Central memory CD8-positive, alpha-beta T cell (primary cell): ENCODE results near the gene RANBP1.
"Not testable (repeated sequence)": the region's sequence is repeated elsewhere in the genome, so short reads cannot be mapped to it uniquely, and the experiment has no call there.

Experiments used
- ATAC-seq: fragments of 150-1000 bp; cut with Tn5 transposase; replicated peaks from 2 replicates; pipeline ENCODE4 v1.10.0; 2022; ENCODE audit warnings: mild to moderate bottlenecking, moderate FRiP score, moderate number of reproducible peaks; ENCODE audit not compliant: poor library complexity, severe bottlenecking; ENCODE audit errors: extremely low read depth
- DNase-seq, 2 donors: peaks; one replicate each; pipeline ENCODE4 v3.0.0; 2021; ENCODE audit warnings: low spot score in 2 of 2
- H3K27ac Mint-ChIP-seq: one replicate; pipeline ENCODE4 v1.8.0; 2022; ENCODE audit warnings: low read depth, mild to moderate bottlenecking, moderate library complexity, mixed read lengths
- H3K27me3 Mint-ChIP-seq: one replicate; pipeline ENCODE4 v1.8.0; 2022; ENCODE audit warnings: mixed read lengths
- H3K36me3 Mint-ChIP-seq: one replicate; pipeline ENCODE4 v1.8.0; 2022; ENCODE audit warnings: mild to moderate bottlenecking, moderate library complexity, mixed read lengths; ENCODE audit not compliant: insufficient read depth
- H3K4me1 Mint-ChIP-seq: one replicate; pipeline ENCODE4 v1.8.0; 2022; ENCODE audit warnings: mixed read lengths
- H3K4me3 Mint-ChIP-seq: one replicate; pipeline ENCODE4 v1.8.0; 2022; ENCODE audit warnings: mild to moderate bottlenecking, moderate library complexity, mixed read lengths
- H3K9me3 Mint-ChIP-seq: one replicate; pipeline ENCODE4 v1.8.0; 2022; ENCODE audit warnings: mixed read lengths

RANBP1 gene

GRCh38 chr22:20115691-20116375 is at the start of gene RANBP1:
Gene RANBP1, plus strand, starts transcription at chr22:20116104. Its CDS starts 81 bp downstream, at chr22:20116185.
- Mint-ChIP-seq H3K4me1 (peaks cover 42% of the 10 kb centered on the region), H3K36me3 (peaks cover 32% of the 10 kb centered on the region), H3K27me3 (no peaks in the 10 kb centered on the region), H3K9me3 (no peaks in the 10 kb centered on the region), H3K27ac (peak within 1 kb of the TSS; percentile 96), H3K4me3 (peak within 1 kb of the TSS; percentile 87)
- DNase-seq, result no peak
- no peak for ATAC-seq

DNA sequence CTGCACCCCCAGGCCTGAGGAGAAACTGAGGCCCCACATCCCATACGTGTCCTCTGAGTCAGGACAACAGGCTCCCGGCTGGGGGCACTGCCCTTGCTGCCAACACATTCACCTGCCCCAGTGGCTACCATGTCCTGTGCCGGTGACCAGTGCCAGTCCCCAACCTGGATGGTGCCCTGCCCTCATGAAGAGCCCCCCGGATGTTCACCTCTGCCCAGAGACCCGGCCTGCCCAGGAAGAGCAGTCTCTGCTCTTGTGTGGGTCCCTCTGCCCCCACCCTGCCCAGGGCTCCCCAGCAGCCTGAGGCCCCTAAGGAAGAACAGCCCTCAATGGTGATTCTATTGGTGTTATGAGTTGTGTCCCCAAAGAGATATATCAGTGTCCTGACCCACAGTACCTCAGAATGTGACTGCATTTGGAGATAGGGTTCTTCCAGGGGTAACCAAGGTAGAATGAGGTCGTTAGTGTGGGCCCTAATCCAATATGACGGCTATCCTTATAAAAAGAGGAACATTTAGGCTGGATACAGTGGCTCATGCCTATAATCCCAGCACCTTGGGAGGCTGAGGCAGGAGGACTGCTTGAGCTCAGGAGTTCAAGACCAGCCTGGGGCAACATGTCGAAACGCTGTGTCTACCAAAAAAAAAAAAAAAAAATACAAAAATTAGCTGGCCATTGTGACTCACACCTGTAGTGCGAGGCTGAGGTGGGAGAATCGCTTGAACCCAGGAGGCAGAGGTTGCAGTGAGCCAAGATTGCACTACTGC is 49.1 kb upstream of the RANBP1 start:
- no peak for ATAC-seq
- no peak overlapping the region for H3K4me3 Mint-ChIP-seq
- H3K27ac Mint-ChIP-seq, result peak overlapping the region; percentile 51
- no peaks in the 10 kb centered on the region for H3K27me3 Mint-ChIP-seq
- no peak for DNase-seq
- peaks cover 3% of the 10 kb centered on the region for H3K36me3 Mint-ChIP-seq
- no peaks in the 10 kb centered on the region for H3K9me3 Mint-ChIP-seq
- H3K4me1 Mint-ChIP-seq, result no peaks in the 10 kb centered on the region

- H3K27ac Mint-ChIP-seq, result peak overlapping the region; percentile 51
- not testable (repeated sequence) for H3K27me3 Mint-ChIP-seq, DNase-seq, H3K36me3 Mint-ChIP-seq, ATAC-seq, H3K4me1 Mint-ChIP-seq, H3K4me3 Mint-ChIP-seq, H3K9me3 Mint-ChIP-seq
Observed at GRCh38 chr22:20067384-20067682, 48.6 kb upstream of the RANBP1 start.

- no peak for ATAC-seq
- Mint-ChIP-seq H3K9me3 (no peaks in the 10 kb centered on the region), H3K36me3 (peaks cover 1% of the 10 kb centered on the region), H3K27me3 (no peaks in the 10 kb centered on the region), H3K4me3 (no peak overlapping the region), H3K4me1 (no peaks in the 10 kb centered on the region), H3K27ac (peak overlapping the region; percentile 67)
- no peak for DNase-seq
Observed at GRCh38 chr22:20068640-20069039, 47.3 kb upstream of the RANBP1 start.

DNA sequence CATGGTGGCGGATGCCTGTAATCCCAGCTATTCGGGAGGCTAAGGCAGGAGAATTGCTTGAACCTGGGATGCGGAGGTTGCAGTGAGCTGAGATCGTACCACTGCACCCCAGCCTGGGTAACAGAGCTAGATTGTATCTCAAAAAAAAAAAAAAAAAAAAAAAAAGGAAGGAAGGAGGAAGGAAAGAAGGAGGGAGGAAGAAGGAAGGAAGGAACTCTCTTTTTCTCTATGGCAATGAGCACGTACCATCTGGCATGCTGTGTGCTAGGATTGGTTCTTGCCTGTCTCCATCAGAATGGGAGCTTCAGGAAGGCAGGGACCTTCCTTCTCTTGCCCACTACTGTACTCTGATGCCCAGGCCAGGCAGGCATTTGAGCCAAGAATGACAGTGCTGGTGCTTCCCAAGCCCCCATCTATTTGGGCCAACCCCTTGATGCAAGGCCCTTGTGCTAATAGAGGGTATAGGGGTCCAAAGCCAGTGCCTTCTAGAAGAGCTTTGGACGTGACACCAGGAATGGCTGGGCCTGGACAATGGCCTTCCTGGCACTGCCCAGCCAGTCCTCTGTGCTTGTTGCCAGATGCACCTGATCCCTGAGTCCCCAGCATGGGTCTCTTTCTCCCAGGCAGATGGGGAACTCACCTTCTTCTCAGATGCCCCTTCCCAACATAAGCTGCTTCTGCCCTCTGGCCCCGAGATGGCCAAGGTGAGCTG is 46.4 kb upstream of the RANBP1 start:
- Mint-ChIP-seq H3K36me3 (peaks cover 1% of the 10 kb centered on the region), H3K4me3 (no peak overlapping the region)
- ATAC-seq, result no peak

DNA sequence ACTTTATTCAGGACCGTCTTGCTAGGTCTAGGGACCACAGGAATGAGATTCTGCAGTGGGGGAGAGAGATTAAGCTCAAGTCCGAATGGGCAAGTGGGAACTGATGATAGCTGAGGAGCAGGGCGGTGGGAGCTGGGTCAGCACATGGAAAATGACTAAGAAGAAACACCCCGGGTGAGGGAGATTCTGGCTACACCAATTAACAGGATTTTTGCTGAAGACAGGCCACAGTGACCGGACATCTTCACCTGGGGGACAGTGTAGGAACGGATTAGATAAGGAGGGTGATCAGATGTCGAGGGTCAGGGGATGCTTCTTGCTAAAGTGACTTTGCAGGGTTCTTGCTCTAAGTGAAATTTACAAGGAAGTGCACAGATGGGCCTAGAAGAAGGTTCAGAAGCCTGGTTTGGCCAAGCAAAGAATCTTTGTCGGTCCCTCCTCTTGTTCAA is 44.4 kb upstream of the RANBP1 start:
- H3K4me1 Mint-ChIP-seq, result no peaks in the 10 kb centered on the region
- H3K9me3 Mint-ChIP-seq, result no peaks in the 10 kb centered on the region
- no peak overlapping the region for H3K27ac Mint-ChIP-seq
- peaks cover 1% of the 10 kb centered on the region for H3K36me3 Mint-ChIP-seq
- DNase-seq, result no peak
- no peak for ATAC-seq
- no peak overlapping the region for H3K4me3 Mint-ChIP-seq
- H3K27me3 Mint-ChIP-seq, result no peaks in the 10 kb centered on the region

More for the DNA sequence above, 46.4 kb upstream of the RANBP1 start:
- Mint-ChIP-seq H3K27ac (peak overlapping the region; percentile 67), H3K27me3 (no peaks in the 10 kb centered on the region), H3K9me3 (no peaks in the 10 kb centered on the region), H3K4me1 (no peaks in the 10 kb centered on the region)
- DNase-seq, result no peak

- peak overlapping the region; percentile 57 for H3K27ac Mint-ChIP-seq
- H3K4me3 Mint-ChIP-seq, result no peak overlapping the region
- ATAC-seq, result no peak
- peaks cover 10% of the 10 kb centered on the region for H3K4me1 Mint-ChIP-seq
- no peaks in the 10 kb centered on the region for H3K9me3 Mint-ChIP-seq
- H3K27me3 Mint-ChIP-seq, result no peaks in the 10 kb centered on the region
- peaks cover 2% of the 10 kb centered on the region for H3K36me3 Mint-ChIP-seq
- no peak for DNase-seq
Observed at GRCh38 chr22:20076627-20077172, 39.2 kb upstream of the RANBP1 start.

- peaks cover 40% of the 10 kb centered on the region for H3K4me1 Mint-ChIP-seq
- H3K36me3 Mint-ChIP-seq, result peaks cover 5% of the 10 kb centered on the region
- ATAC-seq, result peak; percentile 91
- peak; percentile 37 to 41 for DNase-seq
- H3K27me3 Mint-ChIP-seq, result no peaks in the 10 kb centered on the region
- no peaks in the 10 kb centered on the region for H3K9me3 Mint-ChIP-seq
- peak within 1 kb of the TSS; percentile 10 for H3K27ac Mint-ChIP-seq
- H3K4me3 Mint-ChIP-seq, result peak within 1 kb of the TSS; percentile 66
Observed at GRCh38 chr22:20079745-20080444, 36.0 kb upstream of the RANBP1 start, which contains the start of gene DGCR8. Gene DGCR8, plus strand, starts transcription at chr22:20080241. Its CDS starts 5,723 bp downstream, at chr22:20085964.

DNA sequence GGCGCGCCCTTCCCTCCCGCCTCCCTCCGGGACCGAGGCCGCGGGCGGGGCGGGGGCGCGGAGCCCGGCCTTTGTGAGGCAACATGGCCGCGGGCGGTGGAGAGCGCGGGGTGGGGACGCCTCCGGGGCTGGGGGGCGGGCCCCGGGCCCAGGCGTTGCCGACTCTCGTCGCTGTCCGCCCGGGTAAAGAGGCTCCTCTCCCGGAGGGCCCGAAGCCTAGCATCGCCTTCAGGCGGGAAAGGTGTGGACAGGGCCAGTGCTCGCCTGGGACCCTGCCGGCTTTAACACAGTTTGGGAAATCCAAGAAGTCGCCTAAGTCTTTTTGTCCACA is 35.5 kb upstream of the RANBP1 start:
- DNase-seq, result peak; percentile 38 to 42
- H3K4me1 Mint-ChIP-seq, result peaks cover 45% of the 10 kb centered on the region
- H3K27ac Mint-ChIP-seq, result peak overlapping the region; percentile 10
- H3K36me3 Mint-ChIP-seq, result peaks cover 5% of the 10 kb centered on the region
- H3K9me3 Mint-ChIP-seq, result no peaks in the 10 kb centered on the region
- H3K27me3 Mint-ChIP-seq, result no peaks in the 10 kb centered on the region
- peak; percentile 74 for ATAC-seq
- peak overlapping the region; percentile 66 for H3K4me3 Mint-ChIP-seq

DNA sequence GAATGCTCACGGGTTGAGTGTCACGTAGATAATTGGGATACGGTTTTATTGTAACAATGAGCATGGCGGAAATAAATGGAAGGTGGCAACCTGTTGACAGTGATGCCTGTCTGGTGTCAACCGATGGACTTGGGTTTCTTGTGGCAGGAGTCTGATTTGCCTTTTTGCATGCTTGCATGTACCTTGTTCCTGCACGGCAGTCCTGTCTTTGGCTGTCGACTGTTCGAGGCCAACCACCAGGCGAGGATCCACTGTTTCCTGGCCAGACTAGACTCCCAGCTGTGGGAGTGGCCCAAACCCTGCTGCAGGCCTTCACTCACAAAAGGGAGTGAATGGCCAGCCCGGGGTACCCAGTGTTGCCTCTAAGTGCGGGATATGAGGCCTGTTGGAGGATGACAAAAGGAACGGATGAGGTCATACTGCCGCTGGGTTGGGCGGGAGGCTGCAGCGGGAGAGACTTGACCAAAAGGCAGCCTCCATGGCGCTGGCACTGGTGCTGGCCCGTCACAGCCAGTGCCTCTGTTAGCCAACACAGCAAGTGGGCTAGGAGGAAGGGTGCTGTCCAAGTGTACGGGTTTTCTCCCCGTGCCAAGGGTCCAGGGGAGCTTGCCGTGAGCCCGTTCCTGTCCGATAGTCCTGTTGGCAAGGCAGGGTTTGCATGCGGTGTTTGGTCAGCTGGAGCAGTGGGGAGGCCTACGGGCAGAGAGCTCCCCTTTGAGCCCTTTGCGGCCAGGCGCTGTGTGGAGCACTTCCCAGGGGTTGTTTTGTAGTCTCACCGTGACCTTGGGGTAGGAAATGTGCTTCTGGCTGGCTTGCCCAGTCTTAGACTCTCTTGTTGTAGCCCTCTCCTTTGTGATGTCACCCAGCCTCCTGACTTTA is 34.9 kb upstream of the RANBP1 start:
- Mint-ChIP-seq H3K36me3 (peaks cover 10% of the 10 kb centered on the region), H3K4me1 (peaks cover 48% of the 10 kb centered on the region), H3K4me3 (peak overlapping the region; percentile 66), H3K9me3 (no peaks in the 10 kb centered on the region), H3K27ac (peak overlapping the region; percentile 10), H3K27me3 (no peaks in the 10 kb centered on the region)
- peak; percentile 6 for ATAC-seq
- no peak for DNase-seq

DNA sequence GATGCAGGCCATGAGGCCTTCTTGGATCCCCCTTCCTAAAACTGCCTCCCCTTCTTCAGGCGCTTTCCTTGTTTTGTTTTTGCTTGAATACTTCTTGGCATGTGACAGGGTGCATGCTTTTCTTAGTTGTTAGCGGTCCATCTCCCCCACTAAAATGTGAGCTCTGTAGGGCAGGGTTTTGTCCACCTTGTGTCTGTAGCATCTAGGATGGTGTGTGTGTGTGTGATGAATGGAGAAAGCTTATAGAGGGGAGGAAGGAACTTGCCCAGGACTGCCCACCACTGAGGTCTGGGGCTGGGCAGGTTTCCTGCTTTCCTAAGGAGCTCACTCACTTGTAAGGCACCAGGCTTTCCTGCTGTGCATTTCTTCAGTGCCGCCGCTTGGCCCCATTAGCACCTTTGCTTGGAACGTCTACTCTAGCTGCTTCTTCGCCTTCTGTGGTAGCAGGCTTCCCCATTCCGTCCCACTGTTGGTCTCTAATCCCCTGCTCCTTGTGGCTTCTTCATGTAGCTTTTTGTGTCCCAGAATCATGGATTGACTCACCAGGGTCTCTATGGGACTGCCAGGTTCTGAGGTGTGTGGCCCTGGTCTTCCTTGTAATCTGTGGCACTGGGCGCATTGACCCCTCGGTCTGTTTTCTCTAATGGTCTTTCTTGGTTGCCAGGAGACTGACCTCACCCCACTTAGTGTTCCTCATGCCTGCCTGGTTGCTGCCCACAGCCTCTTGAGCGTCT is 32.6 kb upstream of the RANBP1 start:
- Mint-ChIP-seq H3K27ac (peak overlapping the region; percentile 26), H3K4me3 (peak overlapping the region; percentile 40), H3K27me3 (no peaks in the 10 kb centered on the region), H3K36me3 (peaks cover 23% of the 10 kb centered on the region), H3K9me3 (no peaks in the 10 kb centered on the region), H3K4me1 (peaks cover 71% of the 10 kb centered on the region)
- ATAC-seq, result no peak
- DNase-seq, result no peak
